ENCODE results near the gene CYB5RL. TPM values are rescaled to one million over a fixed set of nuclear protein-coding genes. Genes with fewer than 3 reads are reported as not detected.
A peak's percentile ranks its signal among the peaks of the same experiment; 100 is the strongest.

Gene CYB5RL, protein sequence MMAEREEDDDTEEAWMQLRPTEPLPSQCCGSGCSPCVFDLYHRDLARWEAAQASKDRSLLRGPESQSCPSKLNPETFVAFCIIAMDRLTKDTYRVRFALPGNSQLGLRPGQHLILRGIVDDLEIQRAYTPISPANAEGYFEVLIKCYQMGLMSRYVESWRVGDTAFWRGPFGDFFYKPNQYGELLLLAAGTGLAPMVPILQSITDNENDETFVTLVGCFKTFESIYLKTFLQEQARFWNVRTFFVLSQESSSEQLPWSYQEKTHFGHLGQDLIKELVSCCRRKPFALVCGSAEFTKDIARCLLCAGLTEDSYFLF
- total RNA-seq, result 1 to 10 TPM; 3.5 to 7.9 TPM
- 1 to 10 TPM; 3.1 to 3.9 TPM for polyA plus RNA-seq
- long read RNA-seq, donor 1, partial matches to known transcripts, result 7 of 17 reads
- long read RNA-seq, donor 1, other reads (novel, unspliced or antisense), result 9 of 17 reads
- long read RNA-seq, donor 2, partial matches to known transcripts, result 5 of 5 reads
- long read RNA-seq, donor 2, other reads (novel, unspliced or antisense), result 0 of 5 reads

DNA sequence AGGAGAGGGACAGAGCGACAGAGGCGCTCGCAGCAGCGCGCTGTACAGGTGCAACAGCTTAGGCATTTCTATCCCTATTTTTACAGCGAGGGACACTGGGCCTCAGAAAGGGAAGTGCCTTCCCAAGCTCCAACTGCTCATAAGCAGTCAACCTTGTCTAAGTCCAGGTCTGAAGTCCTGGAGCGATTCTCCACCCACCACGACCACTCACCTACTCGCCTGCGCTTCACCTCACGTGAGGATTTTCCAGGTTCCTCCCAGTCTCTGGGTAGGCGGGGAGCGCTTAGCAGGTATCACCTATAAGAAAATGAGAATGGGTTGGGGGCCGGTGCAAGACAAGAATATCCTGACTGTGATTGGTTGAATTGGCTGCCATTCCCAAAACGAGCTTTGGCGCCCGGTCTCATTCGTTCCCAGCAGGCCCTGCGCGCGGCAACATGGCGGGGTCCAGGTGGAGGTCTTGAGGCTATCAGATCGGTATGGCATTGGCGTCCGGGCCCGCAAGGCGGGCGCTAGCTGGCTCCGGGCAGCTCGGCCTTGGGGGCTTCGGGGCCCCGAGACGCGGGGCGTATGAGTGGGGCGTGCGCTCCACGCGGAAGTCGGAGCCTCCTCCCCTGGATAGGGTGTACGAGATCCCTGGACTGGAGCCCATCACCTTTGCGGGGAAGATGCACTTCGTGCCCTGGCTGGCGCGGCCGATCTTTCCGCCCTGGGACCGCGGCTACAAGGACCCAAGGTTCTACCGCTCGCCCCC lies at the start of gene CYB5RL, which contains the start of gene MRPL37:
Gene CYB5RL, minus strand, starts transcription at position 266 of the 754 bp plus-strand sequence. CDS start 4,414 bp downstream, outside the sequence.
Gene MRPL37, plus strand, starts transcription at position 403 of the 754 bp plus-strand sequence. Its CDS starts 77 bp downstream, at position 480.
- Histone ChIP-seq H3K9me3 (ENCODE audit: control insufficient read depth, low read length) (no peaks in the 10 kb centered on the region), H3K36me3 (ENCODE audit: control insufficient read depth in 1 of 2, insufficient read depth in 2 of 2, low read length in 1 of 2) (peaks cover 1 to 4% of the 10 kb centered on the region in 2 donors), H3K27ac (ENCODE audit: low read depth in 1 of 2, low read length in 2 of 2) (peak within 1 kb of the TSS in 1 of 2 donors; percentile 47), H3K27me3 (ENCODE audit: control insufficient read depth in 1 of 2, insufficient read depth in 2 of 2, low read length in 1 of 2) (no peaks in the 10 kb centered on the region), H3K4me1 (ENCODE audit: control insufficient read depth in 1 of 2, insufficient read depth in 2 of 2, low read length in 2 of 2) (peaks cover 0 to 4% of the 10 kb centered on the region in 2 donors), H3K4me3 (ENCODE audit: low read length in 2 of 2) (peak within 1 kb of the TSS; percentile 61 to 90)
- intact Hi-C loops (cut with DNase I), result no loop called here
- DNase-seq (peak; percentile 91 to 93), ATAC-seq (ENCODE audit: low FRiP score) (peak; percentile 97)
- 0% methylated on average over 51 of the region's 51 CpGs for WGBS, 2 donors

DNA sequence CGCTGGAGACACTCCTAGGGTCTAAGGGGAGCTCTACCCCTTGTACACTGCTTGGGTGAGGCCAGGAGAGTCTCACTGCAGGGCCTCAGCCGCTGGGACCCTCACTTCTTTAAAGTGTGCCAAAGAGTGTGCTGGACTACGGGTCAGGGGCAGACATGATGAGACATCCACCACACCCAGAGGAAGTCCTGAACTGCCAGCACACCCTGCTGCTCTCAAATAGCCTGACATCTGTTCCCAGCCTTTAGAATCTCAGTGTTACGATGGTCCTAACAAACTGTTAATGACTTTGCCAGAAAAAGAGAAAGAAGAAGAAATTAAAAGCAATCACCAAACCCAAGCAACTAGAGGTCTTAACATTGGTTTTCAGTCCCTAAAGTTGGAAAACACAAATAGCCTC lies 49.1 kb upstream of the CYB5RL start:
- Histone ChIP-seq H3K4me3 (ENCODE audit: low read length in 2 of 2) (no peak overlapping the region), H3K27me3 (ENCODE audit: control insufficient read depth in 1 of 2, insufficient read depth in 2 of 2, low read length in 1 of 2) (no peaks in the 10 kb centered on the region), H3K9me3 (ENCODE audit: control insufficient read depth, low read length) (no peaks in the 10 kb centered on the region), H3K36me3 (ENCODE audit: control insufficient read depth in 1 of 2, insufficient read depth in 2 of 2, low read length in 1 of 2) (no peaks in the 10 kb centered on the region), H3K4me1 (ENCODE audit: control insufficient read depth in 1 of 2, insufficient read depth in 2 of 2, low read length in 2 of 2) (no peaks in the 10 kb centered on the region), H3K27ac (ENCODE audit: low read depth in 1 of 2, low read length in 2 of 2) (no peak overlapping the region)
- DNase-seq (no peak), ATAC-seq (ENCODE audit: low FRiP score) (no peak)
- intact Hi-C loops (cut with DNase I), result no loop called here
- WGBS, 2 donors, result 89 to 94% methylated on average over 4 of the region's 4 CpGs

DNA sequence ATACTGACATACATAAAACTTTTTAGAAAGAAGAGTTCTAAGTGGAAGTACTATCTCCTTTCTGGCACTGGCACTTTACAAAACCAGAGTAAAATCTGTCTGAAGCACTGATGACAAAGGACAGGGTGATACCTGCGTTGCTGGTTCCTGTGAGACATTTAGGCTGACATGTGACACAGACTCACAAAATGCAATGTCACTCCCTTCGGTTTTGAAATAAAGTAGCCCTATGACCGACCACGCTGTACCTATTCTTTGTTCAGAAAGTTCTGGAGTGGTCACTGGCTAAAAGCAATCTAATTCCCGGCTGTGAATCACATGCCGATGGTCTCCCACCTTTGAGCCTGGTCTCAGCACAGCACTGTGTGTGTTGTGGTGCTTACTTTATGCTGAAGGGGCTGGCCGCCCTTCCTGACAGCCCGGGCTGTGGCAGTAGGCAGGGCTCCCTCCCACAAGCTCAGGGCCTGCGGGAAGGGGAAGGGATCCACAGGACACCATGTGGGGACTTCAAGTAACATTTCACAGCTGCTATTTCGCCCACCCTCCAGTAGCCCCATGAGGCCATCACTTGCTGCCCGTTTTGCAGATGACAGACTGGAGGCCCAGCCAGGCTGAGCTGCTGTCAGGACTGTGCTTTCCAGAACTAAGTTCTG lies 48.2 kb upstream of the CYB5RL start:
- ATAC-seq (ENCODE audit: low FRiP score) (no peak), DNase-seq (no peak)
- no peak overlapping the region for H3K4me3 ChIP-seq (ENCODE audit: low read length in 2 of 2)
- H3K4me1 ChIP-seq (ENCODE audit: control insufficient read depth in 1 of 2, insufficient read depth in 2 of 2, low read length in 2 of 2), result no peaks in the 10 kb centered on the region
- 89% methylated on average over 11 of the region's 11 CpGs for WGBS, 2 donors
- no peaks in the 10 kb centered on the region for H3K27me3 ChIP-seq (ENCODE audit: control insufficient read depth in 1 of 2, insufficient read depth in 2 of 2, low read length in 1 of 2)
- H3K9me3 ChIP-seq (ENCODE audit: control insufficient read depth, low read length), result no peaks in the 10 kb centered on the region
- intact Hi-C loops (cut with DNase I), result no loop called here
- no peak overlapping the region for H3K27ac ChIP-seq (ENCODE audit: low read depth in 1 of 2, low read length in 2 of 2)
- H3K36me3 ChIP-seq (ENCODE audit: control insufficient read depth in 1 of 2, insufficient read depth in 2 of 2, low read length in 1 of 2), result peaks cover 0 to under 1% of the 10 kb centered on the region in 2 donors

DNA sequence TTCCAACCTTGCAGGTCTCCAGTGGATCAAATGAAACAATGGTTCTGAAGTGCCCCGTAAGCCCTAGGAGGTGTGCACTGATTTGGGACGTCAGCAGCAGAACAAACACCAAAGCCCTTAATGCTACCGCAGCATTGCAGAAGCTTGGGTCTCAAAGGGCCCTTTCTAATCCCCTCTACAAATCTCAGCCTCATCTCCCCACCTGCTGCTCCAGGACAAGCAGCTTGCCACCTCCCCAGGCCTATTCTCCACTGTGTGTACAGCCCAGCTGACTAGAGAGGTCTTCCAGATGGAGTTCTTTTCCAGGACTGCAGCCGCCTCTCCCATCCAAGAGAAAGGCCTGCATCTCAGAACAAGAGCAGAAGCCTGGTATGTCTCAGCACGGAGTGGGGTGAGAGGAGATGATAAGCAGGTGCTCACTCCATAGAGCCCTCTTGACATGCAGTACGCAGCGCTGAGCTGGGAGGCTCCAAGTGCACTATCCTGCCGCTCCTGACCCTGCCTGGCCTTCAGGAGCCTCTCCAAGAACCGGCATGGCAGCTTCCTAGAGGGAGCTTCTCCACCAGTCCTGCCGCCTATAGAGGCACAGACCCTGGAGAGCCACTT lies 46.4 kb upstream of the CYB5RL start:
- Histone ChIP-seq H3K36me3 (ENCODE audit: control insufficient read depth in 1 of 2, insufficient read depth in 2 of 2, low read length in 1 of 2) (peaks cover 0 to 2% of the 10 kb centered on the region in 2 donors), H3K4me3 (ENCODE audit: low read length in 2 of 2) (no peak overlapping the region), H3K27me3 (ENCODE audit: control insufficient read depth in 1 of 2, insufficient read depth in 2 of 2, low read length in 1 of 2) (no peaks in the 10 kb centered on the region), H3K27ac (ENCODE audit: low read depth in 1 of 2, low read length in 2 of 2) (no peak overlapping the region), H3K4me1 (ENCODE audit: control insufficient read depth in 1 of 2, insufficient read depth in 2 of 2, low read length in 2 of 2) (no peaks in the 10 kb centered on the region), H3K9me3 (ENCODE audit: control insufficient read depth, low read length) (no peaks in the 10 kb centered on the region)
- intact Hi-C loops (cut with DNase I), result no loop called here
- DNase-seq, result no peak
- WGBS, 2 donors, result 89 to 92% methylated on average over 10 of the region's 10 CpGs
- no peak for ATAC-seq (ENCODE audit: low FRiP score)

DNA sequence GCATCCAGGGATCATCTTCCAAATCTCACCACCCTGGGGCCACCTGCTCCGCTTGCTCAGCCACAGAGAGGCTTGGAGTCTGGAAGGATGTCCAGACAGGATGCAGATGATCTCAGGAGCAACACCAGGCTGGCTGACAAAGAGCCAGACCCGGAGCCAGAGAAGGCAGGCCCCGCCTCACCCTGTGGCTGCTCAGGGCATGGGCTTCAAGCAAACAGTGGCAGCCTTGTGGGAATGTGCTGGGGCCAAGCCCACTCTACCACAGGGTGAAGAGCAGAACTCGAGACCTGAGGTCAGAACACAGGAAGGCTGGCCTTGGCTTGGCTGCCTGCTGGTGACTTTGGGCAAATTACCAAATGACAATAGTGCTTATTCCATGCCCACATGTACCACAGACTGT lies 45.7 kb upstream of the CYB5RL start:
- Histone ChIP-seq H3K9me3 (ENCODE audit: control insufficient read depth, low read length) (no peaks in the 10 kb centered on the region), H3K27me3 (ENCODE audit: control insufficient read depth in 1 of 2, insufficient read depth in 2 of 2, low read length in 1 of 2) (no peaks in the 10 kb centered on the region), H3K36me3 (ENCODE audit: control insufficient read depth in 1 of 2, insufficient read depth in 2 of 2, low read length in 1 of 2) (peaks cover 0 to 2% of the 10 kb centered on the region in 2 donors), H3K4me3 (ENCODE audit: low read length in 2 of 2) (no peak overlapping the region), H3K4me1 (ENCODE audit: control insufficient read depth in 1 of 2, insufficient read depth in 2 of 2, low read length in 2 of 2) (no peaks in the 10 kb centered on the region), H3K27ac (ENCODE audit: low read depth in 1 of 2, low read length in 2 of 2) (no peak overlapping the region)
- DNase-seq (no peak), ATAC-seq (ENCODE audit: low FRiP score) (no peak)
- WGBS, 2 donors, result 41 to 49% methylated on average over 4 of the region's 4 CpGs
- intact Hi-C loops (cut with DNase I), result no loop called here

DNA sequence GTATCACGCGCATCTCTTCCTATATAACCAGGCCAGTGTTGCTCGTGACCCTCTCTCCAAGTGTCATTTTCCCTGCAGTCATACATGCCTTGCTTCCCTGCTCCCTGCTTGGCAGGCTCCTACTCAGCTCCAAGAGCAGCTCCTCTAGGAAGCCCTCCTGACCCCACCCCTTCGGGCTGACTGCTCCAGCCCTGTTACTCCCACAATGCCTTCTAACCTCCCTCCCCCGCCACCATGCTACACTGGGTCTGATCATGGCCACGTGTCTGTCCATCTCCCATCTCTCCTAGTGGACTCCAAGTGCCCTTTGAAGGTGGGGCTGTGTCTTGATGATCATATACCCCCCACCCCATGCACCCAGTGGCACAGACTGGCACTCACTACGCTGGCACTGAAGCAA lies 44.8 kb upstream of the CYB5RL start:
- Histone ChIP-seq H3K9me3 (ENCODE audit: control insufficient read depth, low read length) (no peaks in the 10 kb centered on the region), H3K36me3 (ENCODE audit: control insufficient read depth in 1 of 2, insufficient read depth in 2 of 2, low read length in 1 of 2) (peaks cover 0 to 2% of the 10 kb centered on the region in 2 donors), H3K4me1 (ENCODE audit: control insufficient read depth in 1 of 2, insufficient read depth in 2 of 2, low read length in 2 of 2) (no peaks in the 10 kb centered on the region), H3K4me3 (ENCODE audit: low read length in 2 of 2) (no peak overlapping the region), H3K27me3 (ENCODE audit: control insufficient read depth in 1 of 2, insufficient read depth in 2 of 2, low read length in 1 of 2) (no peaks in the 10 kb centered on the region), H3K27ac (ENCODE audit: low read depth in 1 of 2, low read length in 2 of 2) (no peak overlapping the region)
- no peak for ATAC-seq (ENCODE audit: low FRiP score)
- WGBS, 2 donors, result 85% methylated on average over 7 of the region's 7 CpGs
- DNase-seq, result no peak
- intact Hi-C loops (cut with DNase I), result no loop called here

DNA sequence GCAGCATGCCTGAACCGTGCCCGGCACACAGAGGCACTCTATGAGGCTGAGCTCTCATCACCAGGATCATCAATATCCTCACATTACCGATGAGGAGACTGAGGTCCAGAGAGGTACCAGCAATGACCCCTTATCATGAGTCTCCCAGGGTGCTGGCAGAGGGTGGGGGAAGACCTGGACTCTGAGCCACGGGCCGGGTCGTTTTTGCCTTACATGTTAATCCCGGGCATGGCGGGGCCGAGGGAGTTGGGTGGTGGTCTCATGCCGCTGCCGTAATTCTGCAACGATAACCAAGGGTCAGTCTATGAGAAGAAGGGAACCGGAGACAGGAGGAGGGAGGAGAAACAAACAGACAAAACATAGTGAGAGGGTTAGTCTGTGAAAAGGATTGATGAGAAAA lies 43.2 kb upstream of the CYB5RL start:
- intact Hi-C loops (cut with DNase I), result no loop called here
- H3K27me3 ChIP-seq (ENCODE audit: control insufficient read depth in 1 of 2, insufficient read depth in 2 of 2, low read length in 1 of 2), result no peaks in the 10 kb centered on the region
- WGBS, 2 donors, result 93 to 96% methylated on average over 13 of the region's 13 CpGs
- no peaks in the 10 kb centered on the region for H3K9me3 ChIP-seq (ENCODE audit: control insufficient read depth, low read length)
- DNase-seq, result no peak
- no peak overlapping the region for H3K27ac ChIP-seq (ENCODE audit: low read depth in 1 of 2, low read length in 2 of 2)
- H3K36me3 ChIP-seq (ENCODE audit: control insufficient read depth in 1 of 2, insufficient read depth in 2 of 2, low read length in 1 of 2), result peaks cover 0 to 2% of the 10 kb centered on the region in 2 donors
- ATAC-seq (ENCODE audit: low FRiP score), result no peak
- H3K4me3 ChIP-seq (ENCODE audit: low read length in 2 of 2), result no peak overlapping the region
- no peaks in the 10 kb centered on the region for H3K4me1 ChIP-seq (ENCODE audit: control insufficient read depth in 1 of 2, insufficient read depth in 2 of 2, low read length in 2 of 2)

DNA sequence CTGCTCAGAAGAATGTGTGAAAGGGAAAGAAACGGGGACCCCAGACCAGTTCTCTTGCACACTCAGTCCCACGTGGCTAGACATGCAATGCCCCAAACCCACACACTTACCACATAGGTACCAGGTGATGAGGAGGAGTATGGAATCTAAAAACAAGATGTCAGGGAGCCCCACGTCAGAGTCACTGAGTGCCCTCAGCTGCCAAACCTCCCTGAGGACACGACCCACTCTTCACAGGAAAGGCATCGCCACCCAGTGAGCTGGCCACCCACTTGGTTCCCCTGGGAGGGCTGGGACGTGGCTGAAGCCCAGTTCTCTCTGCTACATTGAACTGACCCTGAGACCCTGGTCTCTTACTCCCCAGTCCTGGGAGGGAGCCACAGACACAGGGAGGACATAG lies 41.5 kb upstream of the CYB5RL start:
- no peaks in the 10 kb centered on the region for H3K9me3 ChIP-seq (ENCODE audit: control insufficient read depth, low read length)
- intact Hi-C loops (cut with DNase I), result no loop called here
- WGBS, 2 donors, result 49 to 55% methylated on average over 6 of the region's 6 CpGs
- no peak overlapping the region for H3K27ac ChIP-seq (ENCODE audit: low read depth in 1 of 2, low read length in 2 of 2)
- ATAC-seq (ENCODE audit: low FRiP score) (no peak), DNase-seq (no peak)
- no peaks in the 10 kb centered on the region for H3K27me3 ChIP-seq (ENCODE audit: control insufficient read depth in 1 of 2, insufficient read depth in 2 of 2, low read length in 1 of 2)
- no peaks in the 10 kb centered on the region for H3K4me1 ChIP-seq (ENCODE audit: control insufficient read depth in 1 of 2, insufficient read depth in 2 of 2, low read length in 2 of 2)
- H3K4me3 ChIP-seq (ENCODE audit: low read length in 2 of 2), result no peak overlapping the region
- peaks cover 0 to 5% of the 10 kb centered on the region in 2 donors for H3K36me3 ChIP-seq (ENCODE audit: control insufficient read depth in 1 of 2, insufficient read depth in 2 of 2, low read length in 1 of 2)

Data from aorta (tissue), 5 donors.